ENCODE data around the gene CHCHD3. TPM values are rescaled to one million over a fixed set of nuclear protein-coding genes. Genes with fewer than 3 reads are reported as not detected.

The CHCHD3 gene
- total and polyA plus RNA-seq, 9 of the 15 experiments (the other 6 are each of a cell fraction or from before 2014, with no cell fraction given): 66.2 to 279 (median 204) TPM

DNA sequence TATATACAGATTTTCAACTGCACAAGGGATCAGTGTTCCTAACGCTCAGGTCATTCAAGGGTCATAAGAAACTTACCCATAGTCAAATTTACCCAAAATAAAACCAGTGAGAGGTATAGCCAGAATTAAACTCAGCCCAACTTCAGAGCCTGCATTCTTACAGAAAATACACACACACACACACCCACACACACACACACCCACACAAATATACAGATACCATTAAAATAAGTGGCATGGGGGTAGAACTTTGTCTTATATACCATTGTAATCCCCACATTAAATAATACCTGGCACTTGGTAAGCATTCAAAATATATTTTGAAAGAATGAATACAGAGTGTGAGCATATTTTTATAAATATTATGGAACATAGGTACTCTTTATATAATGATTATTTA lies 93.8 kb downstream of the CHCHD3 start:
- peaks cover 3% of the 10 kb centered on the region for H3K9me1 ChIP-seq (ENCODE audit: control insufficient read depth, insufficient read depth, low read length)

DNA sequence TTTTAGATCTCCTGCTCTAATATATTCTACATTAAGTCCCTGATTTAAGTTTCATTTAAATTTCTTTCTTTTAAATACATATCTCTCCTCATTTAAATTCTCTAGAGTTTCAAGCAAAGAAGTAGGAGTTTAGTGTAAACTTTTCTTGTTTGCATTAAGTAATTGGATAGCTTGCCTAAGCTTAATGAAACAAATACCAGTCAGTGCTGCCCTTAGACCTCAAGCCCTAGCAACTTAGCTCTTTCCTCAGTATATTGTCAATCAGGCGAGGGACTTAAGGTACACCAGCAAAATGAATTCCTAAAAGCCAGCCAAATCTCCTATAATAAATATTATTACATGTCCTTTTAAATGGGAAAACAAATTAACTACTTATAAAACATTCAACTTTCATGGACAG lies 101.5 kb downstream of the CHCHD3 start:
- intact Hi-C loops (cut with micrococcal nuclease): no loop called here

More for the DNA sequence above, 93.8 kb downstream of the CHCHD3 start:
- in situ Hi-C loops (cut with MboI) (no loop called here), intact Hi-C loops (cut with micrococcal nuclease) (no loop called here)
- Histone ChIP-seq H3K4me1 (replicated peaks in 1 of 2; ENCODE audit: control insufficient read depth in 2 of 2, insufficient read depth in 2 of 2, low read length in 2 of 2) (peaks cover 0 to 7% of the 10 kb centered on the region in 2 experiments; a peak in 2 of 5 replicates), H3K27me3 (ENCODE audit: control insufficient read depth in 2 of 2, insufficient read depth in 2 of 2, low read length in 2 of 2) (no peaks in the 10 kb centered on the region), H3K4me2 (ENCODE audit: insufficient read depth, low read length) (no peak overlapping the region), H2AFZ (ENCODE audit: low read depth, low read length) (no peak overlapping the region), H3K9me3 (replicated peaks; ENCODE audit: control insufficient read depth, insufficient read depth, low read depth, low read length) (no peaks in the 10 kb centered on the region), H3K9ac (ENCODE audit: insufficient read depth in 1 of 2, low read depth in 2 of 2, low read length in 2 of 2) (no peak overlapping the region), H3K4me3 (no peak overlapping the region), H3K36me3 (ENCODE audit: control insufficient read depth, insufficient read depth, low read length) (no peaks in the 10 kb centered on the region; the same call in 2 of the 3 replicates), H3K27ac (ENCODE audit: extremely low read depth, low read depth, low read length) (no peak overlapping the region), H4K20me1 (replicated peaks; ENCODE audit: control insufficient read depth, insufficient read depth, low read length) (no peaks in the 10 kb centered on the region; the same call in 1 of the 2 replicates), H3K79me2 (ENCODE audit: control insufficient read depth, insufficient read depth, low read length) (peaks cover 67% of the 10 kb centered on the region)
- ChIA-PET CTCF (ENCODE audit: low intra/inter-chr PET ratio) (no interaction called here), POLR2A (no interaction called here)
- BruUV-seq (replicated peaks): no TSS peak
- TF ChIP-seq ZNF77 (CRISPR knock-in tag; IDR thresholded peaks at IDR 0.05) (no peak), EGR1 (conservative IDR thresholded peaks at IDR 0.05) (peak; percentile 51; the same call in 1 of the 2 replicates)
- TF ChIP-seq, protein P1, sequence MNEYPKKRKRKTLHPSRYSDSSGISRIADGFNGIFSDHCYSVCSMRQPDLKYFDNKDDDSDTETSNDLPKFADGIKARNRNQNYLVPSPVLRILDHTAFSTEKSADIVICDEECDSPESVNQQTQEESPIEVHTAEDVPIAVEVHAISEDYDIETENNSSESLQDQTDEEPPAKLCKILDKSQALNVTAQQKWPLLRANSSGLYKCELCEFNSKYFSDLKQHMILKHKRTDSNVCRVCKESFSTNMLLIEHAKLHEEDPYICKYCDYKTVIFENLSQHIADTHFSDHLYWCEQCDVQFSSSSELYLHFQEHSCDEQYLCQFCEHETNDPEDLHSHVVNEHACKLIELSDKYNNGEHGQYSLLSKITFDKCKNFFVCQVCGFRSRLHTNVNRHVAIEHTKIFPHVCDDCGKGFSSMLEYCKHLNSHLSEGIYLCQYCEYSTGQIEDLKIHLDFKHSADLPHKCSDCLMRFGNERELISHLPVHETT (CRISPR knock-in tag; conservative IDR thresholded peaks at IDR 0.05 in 1 of 2, IDR thresholded peaks at IDR 0.05 in 1 of 2): no peak
- ATAC-seq (no peak), DNase-seq (ENCODE audit: extremely low read depth in 1 of 4, low spot score in 3 of 4) (no peak), FAIRE-seq (no peak)
- 82% methylated on average over 1 of the region's 1 CpG for WGBS (ENCODE audit: insufficient coverage, low coverage, missing lambda C conversion rate)

More for the DNA sequence above, 101.5 kb downstream of the CHCHD3 start:
- no peak overlapping the region for H2AFZ ChIP-seq (ENCODE audit: low read depth, low read length)
- H3K79me2 ChIP-seq (ENCODE audit: control insufficient read depth, insufficient read depth, low read length): peaks cover 56% of the 10 kb centered on the region
- H3K36me3 ChIP-seq (ENCODE audit: control insufficient read depth, insufficient read depth, low read length): no peaks in the 10 kb centered on the region
- POLR2A ChIA-PET: interaction anchor here (0.6 kb wide), 1 partner anchor 12 kb away, joined by 3 read pairs; no protein-coding TSS in a partner anchor
- WGBS (ENCODE audit: insufficient coverage, low coverage, missing lambda C conversion rate): 96% methylated on average over 1 of the region's 1 CpG
- H3K27me3 ChIP-seq (ENCODE audit: control insufficient read depth in 2 of 2, insufficient read depth in 2 of 2, low read length in 2 of 2): no peaks in the 10 kb centered on the region
- in situ Hi-C loops (cut with MboI): no loop called here
- no TSS peak for BruUV-seq (replicated peaks)
- peaks cover 2% of the 10 kb centered on the region for H3K9me1 ChIP-seq (ENCODE audit: control insufficient read depth, insufficient read depth, low read length)
- H3K9me3 ChIP-seq (replicated peaks; ENCODE audit: control insufficient read depth, insufficient read depth, low read depth, low read length): no peaks in the 10 kb centered on the region
- H4K20me1 ChIP-seq (replicated peaks; ENCODE audit: control insufficient read depth, insufficient read depth, low read length): peaks cover 5% of the 10 kb centered on the region; the same call in 1 of the 2 replicates
- DNase-seq (ENCODE audit: extremely low read depth in 1 of 4, low spot score in 3 of 4): no peak
- H3K9ac ChIP-seq (ENCODE audit: insufficient read depth in 1 of 2, low read depth in 2 of 2, low read length in 2 of 2): no peak overlapping the region
- CTCF ChIA-PET (ENCODE audit: low intra/inter-chr PET ratio): no interaction called here
- ATAC-seq: no peak
- no peak for FAIRE-seq
- H3K27ac ChIP-seq (ENCODE audit: extremely low read depth, low read depth, low read length): no peak overlapping the region
- H3K4me3 ChIP-seq: no peak overlapping the region
- H3K4me1 ChIP-seq (replicated peaks in 1 of 2; ENCODE audit: control insufficient read depth in 2 of 2, insufficient read depth in 2 of 2, low read length in 2 of 2): peaks cover 0 to 6% of the 10 kb centered on the region in 2 experiments; a peak in 3 of 5 replicates
- no peak for TF ChIP-seq NCOA6 (IDR thresholded peaks at IDR 0.05)
- no peak for TF ChIP-seq TBL1XR1 (IDR thresholded peaks at IDR 0.05; ENCODE audit: low read length in 2 of 2)
- no peak for TF ChIP-seq NEUROD1 (IDR thresholded peaks at IDR 0.05; ENCODE audit: borderline replicate concordance, low read depth, low read length, partially characterized antibody)
- no peak overlapping the region for H3K4me2 ChIP-seq (ENCODE audit: insufficient read depth, low read length)

Data from K562 (cell line).